ENCODE data around the gene SLC6A20. TPM values are rescaled to one million over a fixed set of nuclear protein-coding genes. Genes with fewer than 3 reads are reported as not detected.

The SLC6A20 gene
- total RNA-seq, 1 donor from 2014 or later = 2.8 TPM

DNA sequence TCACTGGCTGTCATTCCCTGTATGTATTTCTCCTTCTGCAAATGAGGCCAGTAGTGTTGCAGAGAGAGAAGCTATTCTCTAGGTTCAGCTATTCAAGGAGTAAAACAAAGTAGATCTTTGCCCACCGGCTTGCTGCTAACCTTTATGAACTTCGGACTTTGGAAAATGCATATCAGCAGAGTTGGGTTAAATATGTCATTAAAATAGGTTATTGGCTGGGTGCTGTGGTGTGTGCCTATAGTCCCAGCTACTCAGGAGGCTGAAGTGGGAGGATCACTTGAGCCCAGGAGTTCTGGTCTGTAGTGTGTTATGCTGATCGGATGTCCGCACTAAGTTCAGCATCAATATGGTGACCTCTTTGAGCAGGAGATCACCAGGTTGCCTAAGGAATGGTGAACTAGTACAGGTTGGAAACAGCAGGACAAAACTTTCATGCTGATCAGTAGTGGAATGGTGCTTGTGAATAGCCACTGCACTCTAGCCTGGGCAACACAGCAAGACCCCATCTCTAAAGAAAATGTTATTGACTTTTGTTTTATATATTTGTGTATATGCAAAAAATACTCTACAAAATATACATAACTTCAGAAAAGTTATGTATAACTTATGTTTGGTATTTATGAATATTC is 53.8 kb downstream of the SLC6A20 start:
- TF ChIP-seq, protein P1, sequence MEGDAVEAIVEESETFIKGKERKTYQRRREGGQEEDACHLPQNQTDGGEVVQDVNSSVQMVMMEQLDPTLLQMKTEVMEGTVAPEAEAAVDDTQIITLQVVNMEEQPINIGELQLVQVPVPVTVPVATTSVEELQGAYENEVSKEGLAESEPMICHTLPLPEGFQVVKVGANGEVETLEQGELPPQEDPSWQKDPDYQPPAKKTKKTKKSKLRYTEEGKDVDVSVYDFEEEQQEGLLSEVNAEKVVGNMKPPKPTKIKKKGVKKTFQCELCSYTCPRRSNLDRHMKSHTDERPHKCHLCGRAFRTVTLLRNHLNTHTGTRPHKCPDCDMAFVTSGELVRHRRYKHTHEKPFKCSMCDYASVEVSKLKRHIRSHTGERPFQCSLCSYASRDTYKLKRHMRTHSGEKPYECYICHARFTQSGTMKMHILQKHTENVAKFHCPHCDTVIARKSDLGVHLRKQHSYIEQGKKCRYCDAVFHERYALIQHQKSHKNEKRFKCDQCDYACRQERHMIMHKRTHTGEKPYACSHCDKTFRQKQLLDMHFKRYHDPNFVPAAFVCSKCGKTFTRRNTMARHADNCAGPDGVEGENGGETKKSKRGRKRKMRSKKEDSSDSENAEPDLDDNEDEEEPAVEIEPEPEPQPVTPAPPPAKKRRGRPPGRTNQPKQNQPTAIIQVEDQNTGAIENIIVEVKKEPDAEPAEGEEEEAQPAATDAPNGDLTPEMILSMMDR (conservative IDR thresholded peaks at IDR 0.05; ENCODE audit: low read depth, low read length) = no peak
- no peak for DNase-seq (ENCODE audit: low read depth)
- no peak overlapping the region for H3K4me3 ChIP-seq (ENCODE audit: low read depth, low read length)

DNA sequence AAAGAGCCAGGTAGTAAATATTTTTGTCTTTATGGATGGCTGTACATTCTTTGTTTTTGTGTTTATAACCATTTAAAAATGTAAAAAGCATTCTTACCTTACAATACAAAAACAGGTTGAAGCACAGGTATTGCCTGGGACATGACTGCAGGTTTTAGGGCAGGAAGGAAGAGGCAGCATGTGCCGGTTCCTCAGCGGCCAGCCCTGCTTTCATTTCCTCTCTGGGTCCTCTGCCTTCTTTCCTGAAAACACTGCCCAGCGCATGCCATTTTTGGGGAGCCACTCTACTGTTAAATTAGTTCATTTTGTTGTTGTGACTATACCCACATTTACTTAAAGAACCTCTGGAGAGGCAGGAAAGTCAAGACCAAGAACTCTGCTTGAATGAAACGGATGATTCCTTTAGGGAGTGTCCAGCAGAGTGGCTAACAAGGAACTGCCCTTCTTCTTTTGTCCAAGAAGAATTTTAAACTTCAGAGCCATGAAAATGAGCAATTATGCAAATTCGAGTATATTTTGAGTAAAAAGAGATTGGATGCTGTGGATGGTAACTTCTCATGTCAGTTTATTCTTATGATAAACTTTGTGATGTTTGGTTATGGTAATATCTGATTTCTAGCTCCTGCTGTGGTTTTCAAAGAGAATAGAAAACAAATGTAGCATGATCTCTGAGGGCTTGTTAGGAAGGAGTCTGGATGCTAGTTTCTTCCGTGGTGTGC is 54.4 kb downstream of the SLC6A20 start:
- H3K4me3 ChIP-seq (ENCODE audit: low read depth, low read length) = no peak overlapping the region
- TF ChIP-seq, protein P1 (conservative IDR thresholded peaks at IDR 0.05; ENCODE audit: low read depth, low read length) = no peak
- DNase-seq (ENCODE audit: low read depth) = no peak

DNA sequence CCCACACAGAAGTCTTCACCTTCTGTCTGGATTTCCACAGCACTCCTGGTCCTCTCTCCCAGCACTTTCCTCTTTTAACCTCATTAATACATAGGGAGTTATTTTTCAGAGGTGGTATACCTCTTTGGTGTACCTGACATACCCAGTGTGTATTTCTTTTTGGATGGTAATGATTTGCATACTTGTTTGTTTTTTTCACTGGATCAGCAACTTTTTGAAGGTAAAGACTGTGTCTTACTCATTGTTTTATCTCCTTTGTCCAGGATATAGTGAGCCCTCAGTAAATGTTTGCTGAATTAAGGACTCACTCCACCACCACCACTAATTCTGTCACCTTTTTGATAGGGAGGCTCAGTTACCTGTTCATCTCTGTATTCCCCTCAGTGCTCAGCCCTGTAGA is 55.1 kb downstream of the SLC6A20 start:
- no peak overlapping the region for H3K4me3 ChIP-seq (ENCODE audit: low read depth, low read length)
- no peak for DNase-seq (ENCODE audit: low read depth)
- TF ChIP-seq, protein P1 (conservative IDR thresholded peaks at IDR 0.05; ENCODE audit: low read depth, low read length) = no peak

DNA sequence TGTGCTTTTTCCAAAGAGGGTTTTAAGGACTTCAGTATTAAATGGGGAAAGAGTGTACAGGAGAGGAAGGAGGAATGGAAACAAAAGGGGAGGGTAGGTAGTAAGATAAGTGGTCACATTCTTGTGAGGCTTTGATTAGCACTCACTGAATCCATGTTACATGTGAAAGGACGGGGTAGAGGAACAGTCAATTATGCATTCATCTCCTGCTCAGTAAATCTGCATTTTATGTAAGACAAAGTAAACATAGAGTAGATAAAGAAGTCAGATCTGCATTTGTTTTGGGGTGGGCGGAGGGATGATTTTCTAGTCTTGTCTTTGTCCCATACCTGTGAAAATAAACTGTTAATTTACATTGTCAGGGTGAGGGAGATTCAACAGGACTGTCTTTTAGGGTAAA is 56.3 kb downstream of the SLC6A20 start:
- no peak overlapping the region for H3K4me3 ChIP-seq (ENCODE audit: low read depth, low read length)
- TF ChIP-seq, protein P1 (conservative IDR thresholded peaks at IDR 0.05; ENCODE audit: low read depth, low read length) = no peak
- no peak for DNase-seq (ENCODE audit: low read depth)

DNA sequence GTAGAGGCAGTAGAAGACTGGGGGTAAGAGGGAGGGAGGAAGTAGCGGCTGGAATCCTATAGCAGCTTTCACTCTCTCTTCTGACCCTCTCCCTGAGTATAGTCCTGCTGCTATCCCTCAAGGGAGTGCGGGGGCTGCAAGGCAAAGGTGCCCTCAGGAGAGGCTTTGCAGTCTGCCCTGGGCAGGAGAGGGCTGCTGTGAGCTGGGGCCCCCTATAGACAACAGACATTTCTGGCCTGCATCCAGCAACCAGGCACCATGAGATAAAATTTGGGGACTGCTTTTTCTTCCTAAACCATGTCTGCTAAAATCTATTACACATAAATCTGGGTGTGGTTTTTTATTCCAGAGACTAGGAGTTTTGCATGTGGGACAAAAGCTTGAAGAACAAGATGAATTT is 59.1 kb downstream of the SLC6A20 start:
- no peak overlapping the region for H3K4me3 ChIP-seq (ENCODE audit: low read depth, low read length)
- TF ChIP-seq, protein P1 (conservative IDR thresholded peaks at IDR 0.05; ENCODE audit: low read depth, low read length) = no peak
- DNase-seq (ENCODE audit: low read depth) = no peak

DNA sequence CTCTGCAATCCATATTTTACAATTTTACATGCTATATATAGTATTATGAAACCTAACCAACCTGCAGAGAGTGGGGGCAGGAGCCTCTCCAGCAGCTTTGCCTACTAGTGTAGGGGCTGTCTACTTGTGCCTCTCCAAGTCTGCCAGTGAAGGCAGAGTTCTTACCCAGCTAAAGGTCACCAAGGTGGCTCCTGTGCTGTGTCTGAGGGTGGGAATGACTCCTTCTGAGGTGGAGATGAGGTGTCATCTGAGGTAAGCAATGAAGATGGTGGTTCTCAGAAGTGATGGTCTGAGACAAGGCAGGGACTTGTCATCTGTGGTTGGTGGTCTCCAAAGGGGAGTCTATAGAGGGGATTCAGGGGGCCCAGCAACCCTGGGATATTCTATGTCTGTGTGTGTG is 59.6 kb downstream of the SLC6A20 start:
- DNase-seq (ENCODE audit: low read depth) = no peak
- no peak overlapping the region for H3K4me3 ChIP-seq (ENCODE audit: low read depth, low read length)
- TF ChIP-seq, protein P1 (conservative IDR thresholded peaks at IDR 0.05; ENCODE audit: low read depth, low read length) = no peak

All from epithelial cell of proximal tubule (primary cell).